CD4-positive, alpha-beta T cell treated with Interleukin-4 for 1 hour (primary cell): Measurements from ENCODE around the gene KLHL29.

Experiments used
- DNase-seq, 2 donors: peaks; one replicate each; pipeline ENCODE4 v3.0.0-alpha.2; 2020 to 2022

The KLHL29 gene

DNA sequence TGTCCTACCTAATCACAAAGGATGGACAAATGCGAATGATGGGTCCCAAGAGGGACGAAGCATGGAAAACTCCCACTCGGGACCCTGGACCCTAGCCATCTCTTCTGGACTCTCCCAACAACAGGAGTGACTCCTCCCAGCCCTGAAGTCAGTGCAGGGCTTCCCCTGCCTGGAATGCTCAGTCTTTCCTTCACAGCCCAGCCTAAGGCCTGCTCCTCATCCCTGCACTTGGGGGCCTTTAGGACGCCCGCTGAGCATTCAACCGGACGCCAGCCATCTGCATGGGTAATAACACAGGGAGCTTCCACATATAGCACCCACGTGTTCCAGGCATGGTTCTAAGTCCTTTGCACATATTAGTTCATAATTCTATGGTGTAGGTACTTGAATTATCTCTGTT, 237.5 kb downstream of the KLHL29 start:
- DNase-seq: no peak

GRCh38 chr2:23622966-23623675, 238.1 kb downstream of the KLHL29 start:
- DNase-seq: no peak

DNA sequence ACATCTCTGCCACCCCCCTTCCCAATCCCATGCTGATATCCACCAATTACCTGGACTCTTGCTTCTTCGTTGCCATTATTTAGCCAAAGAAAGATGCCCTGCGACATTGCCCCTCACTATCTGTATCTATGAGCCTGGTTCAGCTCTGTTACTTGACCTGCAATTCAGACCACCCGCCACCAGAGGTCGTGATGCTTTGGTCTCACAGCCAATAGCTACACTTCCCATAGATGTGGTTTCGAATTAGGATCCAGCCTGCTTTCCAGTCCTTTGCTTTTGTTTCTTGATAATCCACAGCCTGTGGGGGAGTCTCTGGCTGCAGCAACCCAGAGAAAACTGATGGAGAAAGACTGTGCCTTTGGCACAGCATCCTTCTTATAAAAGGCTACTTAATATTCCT, 239.4 kb downstream of the KLHL29 start:
- DNase-seq: no peak

- no peak for DNase-seq
Observed at GRCh38 chr2:23624915-23625314, 239.9 kb downstream of the KLHL29 start.

- DNase-seq: no peak
Observed at GRCh38 chr2:23625726-23626125, 240.7 kb downstream of the KLHL29 start.

GRCh38 chr2:23626701-23627230, 241.8 kb downstream of the KLHL29 start:
- no peak for DNase-seq

GRCh38 chr2:23627236-23628009, 242.4 kb downstream of the KLHL29 start:
- no peak for DNase-seq

DNA sequence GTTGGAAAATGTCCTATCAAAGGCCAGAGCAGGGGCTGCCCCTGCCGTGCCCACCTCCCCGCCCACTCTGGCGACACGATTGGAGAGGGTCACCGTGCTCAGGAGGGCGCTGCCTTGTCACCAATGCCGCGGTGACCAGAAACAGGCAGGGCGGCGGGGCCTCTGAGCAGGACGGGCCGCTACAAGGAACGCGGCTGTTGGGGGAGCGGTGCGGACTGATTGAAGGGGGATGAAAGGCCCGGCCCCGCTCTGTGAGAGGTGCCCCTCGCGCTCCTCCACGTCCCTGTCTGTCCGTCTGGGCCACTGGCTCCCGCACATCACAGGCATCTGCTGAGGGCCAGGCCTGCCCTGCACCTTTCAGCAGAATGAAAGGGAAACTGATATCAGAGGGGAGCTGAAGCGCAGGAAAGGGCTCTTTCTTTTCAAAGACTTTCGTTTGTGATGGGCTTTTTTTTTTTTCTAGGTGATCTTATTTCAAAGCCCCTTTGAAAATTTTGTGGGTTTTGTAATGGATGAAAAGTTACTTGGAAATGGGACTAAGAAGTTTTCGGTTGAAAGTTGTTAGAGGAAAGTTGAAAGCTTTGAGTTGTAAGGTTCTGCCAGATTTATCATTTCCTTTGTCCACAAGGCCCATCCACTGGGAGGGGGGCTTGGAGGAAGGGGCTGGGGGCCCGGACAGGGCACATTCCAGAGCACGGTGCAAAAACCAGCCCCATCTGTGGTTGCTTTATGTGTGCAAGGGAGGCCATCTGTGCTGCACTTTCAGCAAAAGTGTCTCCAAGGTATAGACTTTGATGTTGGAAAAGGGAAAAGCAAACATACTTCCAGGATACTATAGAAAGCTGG, 244.2 kb downstream of the KLHL29 start:
- DNase-seq: no peak

DNA sequence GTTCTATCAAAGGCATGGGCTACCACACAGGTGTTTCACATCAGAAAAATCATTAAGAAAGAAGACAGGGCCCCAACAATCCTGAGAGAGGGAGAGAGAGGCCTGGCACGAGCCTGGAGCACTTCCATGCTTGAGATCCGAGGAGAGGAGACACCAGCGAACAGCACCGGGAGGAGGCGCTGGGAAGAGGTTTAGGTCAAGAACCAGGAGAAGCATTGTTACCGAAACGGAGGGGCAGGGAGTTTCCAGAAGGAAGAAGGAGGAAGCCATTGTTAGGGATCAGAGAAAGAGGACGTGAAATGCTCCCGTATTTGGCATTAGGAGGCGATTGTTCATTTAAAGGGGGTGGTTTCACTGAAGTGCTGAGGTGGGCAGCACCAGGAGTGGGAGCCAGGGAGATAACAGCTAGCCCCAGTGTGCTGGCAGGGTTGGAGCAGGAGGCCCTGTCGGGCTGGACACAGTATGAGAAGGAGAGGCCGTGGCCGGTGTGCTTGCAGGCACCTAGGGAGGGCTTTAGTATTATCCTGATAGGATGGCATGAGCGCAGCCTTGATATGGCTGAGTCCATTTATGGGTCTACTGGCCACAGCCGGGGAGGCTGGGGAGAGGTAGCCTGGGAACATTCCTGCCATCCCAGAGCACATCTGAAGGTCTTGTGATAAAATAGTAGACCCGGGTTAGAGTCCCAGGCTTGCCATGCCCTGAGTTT, 244.9 kb downstream of the KLHL29 start:
- no peak for DNase-seq

- no peak for DNase-seq
Observed at GRCh38 chr2:23630961-23631360, 246.0 kb downstream of the KLHL29 start.

GRCh38 chr2:23631389-23631788, 246.4 kb downstream of the KLHL29 start:
- no peak for DNase-seq

DNA sequence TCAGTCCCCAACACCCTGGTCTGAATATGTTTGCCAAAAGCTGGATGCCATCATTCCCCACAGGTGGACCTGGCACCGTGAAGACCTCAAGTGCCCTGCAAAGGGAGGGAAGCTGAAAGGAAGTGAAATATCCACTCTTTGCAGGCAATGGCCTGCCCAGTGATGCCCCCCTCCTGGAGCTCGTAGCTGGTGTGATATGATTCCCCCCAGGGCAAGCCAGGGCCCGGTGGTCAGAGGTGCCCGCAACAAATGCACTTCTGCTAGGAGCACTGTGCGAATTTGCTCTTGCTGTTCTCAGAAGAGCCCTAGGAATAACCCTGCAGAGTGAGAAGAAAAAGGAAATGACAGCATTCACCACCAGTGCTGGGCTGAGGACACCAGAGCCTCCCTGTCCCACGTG, 247.4 kb downstream of the KLHL29 start:
- no peak for DNase-seq

- no peak for DNase-seq
Observed at GRCh38 chr2:23632831-23633395, 247.9 kb downstream of the KLHL29 start.

- DNase-seq: no peak
Observed at GRCh38 chr2:23633966-23634365, 249.0 kb downstream of the KLHL29 start.

GRCh38 chr2:23635442-23636340, 250.7 kb downstream of the KLHL29 start:
- DNase-seq: no peak

GRCh38 chr2:23636426-23636825, 251.4 kb downstream of the KLHL29 start:
- DNase-seq: no peak

GRCh38 chr2:23637011-23637778, 252.2 kb downstream of the KLHL29 start:
- DNase-seq: no peak

- no peak for DNase-seq
Observed at GRCh38 chr2:23639406-23639982, 254.5 kb downstream of the KLHL29 start.

DNA sequence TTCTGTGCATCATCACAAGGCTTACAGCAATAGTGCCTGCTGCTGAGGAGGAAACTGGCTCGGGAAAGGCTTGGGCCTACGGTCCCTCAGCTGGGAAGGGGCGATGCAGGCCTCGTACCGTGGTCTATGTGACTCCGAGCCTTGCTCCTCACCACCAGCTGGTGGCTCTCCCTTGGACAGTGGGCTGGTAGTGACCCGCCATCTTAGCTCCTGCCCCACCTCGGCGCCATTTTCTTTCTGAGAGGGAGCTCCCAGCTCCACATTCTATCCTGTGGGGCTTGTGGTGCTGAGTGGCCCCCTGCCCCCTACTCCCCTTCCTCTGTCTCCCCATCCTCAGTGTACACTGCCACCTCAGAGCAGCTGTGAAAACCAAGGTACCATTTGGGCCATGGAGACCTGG, 255.7 kb downstream of the KLHL29 start:
- DNase-seq: no peak

DNA sequence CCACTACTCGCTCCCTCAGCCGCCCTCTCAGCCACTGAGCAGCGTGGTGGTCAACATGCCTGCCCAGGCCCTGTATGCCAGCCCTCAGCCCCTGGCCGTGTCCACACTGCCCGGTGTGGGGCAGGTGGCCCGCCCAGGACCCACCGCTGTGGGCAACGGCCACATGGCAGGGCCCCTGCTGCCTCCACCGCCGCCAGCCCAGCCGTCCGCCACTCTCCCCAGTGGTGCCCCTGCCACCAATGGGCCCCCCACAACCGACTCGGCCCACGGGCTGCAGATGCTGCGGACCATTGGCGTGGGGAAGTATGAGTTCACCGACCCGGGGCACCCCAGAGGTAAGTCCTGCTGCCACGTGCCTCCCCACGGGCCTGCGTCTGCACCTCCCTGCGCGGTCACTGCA, 257.5 kb downstream of the KLHL29 start:
- DNase-seq: no peak
